ENCODE data around the gene AMBRA1. TPM values are rescaled to one million over a fixed set of nuclear protein-coding genes. Genes with fewer than 3 reads are reported as not detected.

AMBRA1 gene
- total RNA-seq, 4 donors from 2014 or later, result 20.2 to 31.3 (median 25.9) TPM

DNA sequence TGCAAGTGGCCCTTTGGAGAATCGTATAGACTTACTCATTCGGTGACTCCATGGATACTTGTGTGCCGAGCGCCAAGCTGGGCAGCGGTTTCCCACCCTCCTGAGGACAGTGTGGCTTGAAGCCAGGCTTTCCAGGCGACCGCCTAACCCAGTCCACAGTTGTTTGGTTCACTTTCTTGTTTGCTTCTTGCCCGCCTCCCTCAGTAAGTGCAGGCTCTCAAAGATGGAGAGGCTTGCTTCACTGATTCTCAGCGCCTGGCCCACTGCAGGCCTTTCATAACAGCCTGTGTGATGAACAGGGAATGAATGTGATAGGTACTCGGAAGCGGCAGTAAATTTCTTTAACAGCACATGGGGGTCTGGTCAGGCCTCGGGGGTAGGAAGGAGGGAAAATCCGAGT is 223.6 kb downstream of the AMBRA1 start:
- no peaks in the 10 kb centered on the region for H3K27me3 ChIP-seq
- H3K4me3 ChIP-seq, result no peak overlapping the region
- TF ChIP-seq, protein P1, sequence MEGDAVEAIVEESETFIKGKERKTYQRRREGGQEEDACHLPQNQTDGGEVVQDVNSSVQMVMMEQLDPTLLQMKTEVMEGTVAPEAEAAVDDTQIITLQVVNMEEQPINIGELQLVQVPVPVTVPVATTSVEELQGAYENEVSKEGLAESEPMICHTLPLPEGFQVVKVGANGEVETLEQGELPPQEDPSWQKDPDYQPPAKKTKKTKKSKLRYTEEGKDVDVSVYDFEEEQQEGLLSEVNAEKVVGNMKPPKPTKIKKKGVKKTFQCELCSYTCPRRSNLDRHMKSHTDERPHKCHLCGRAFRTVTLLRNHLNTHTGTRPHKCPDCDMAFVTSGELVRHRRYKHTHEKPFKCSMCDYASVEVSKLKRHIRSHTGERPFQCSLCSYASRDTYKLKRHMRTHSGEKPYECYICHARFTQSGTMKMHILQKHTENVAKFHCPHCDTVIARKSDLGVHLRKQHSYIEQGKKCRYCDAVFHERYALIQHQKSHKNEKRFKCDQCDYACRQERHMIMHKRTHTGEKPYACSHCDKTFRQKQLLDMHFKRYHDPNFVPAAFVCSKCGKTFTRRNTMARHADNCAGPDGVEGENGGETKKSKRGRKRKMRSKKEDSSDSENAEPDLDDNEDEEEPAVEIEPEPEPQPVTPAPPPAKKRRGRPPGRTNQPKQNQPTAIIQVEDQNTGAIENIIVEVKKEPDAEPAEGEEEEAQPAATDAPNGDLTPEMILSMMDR (IDR thresholded peaks at IDR 0.05), result no peak
- no peak for TF ChIP-seq POLR2A (IDR thresholded peaks at IDR 0.05)
- H3K4me1 ChIP-seq, result peaks cover 0 to 26% (median 5%) of the 10 kb centered on the region in 3 donors
- no peaks in the 10 kb centered on the region for H3K9me3 ChIP-seq
- no peak overlapping the region for H3K27ac ChIP-seq
- intact Hi-C loops (cut with DNase I), result no loop called here
- WGBS, 2 donors, result 87 to 90% methylated on average over 11 to 13 of the region's 13 CpGs
- peaks cover 9 to 86% (median 25%) of the 10 kb centered on the region in 3 donors for H3K36me3 ChIP-seq
- DNase-seq, result no peak

DNA sequence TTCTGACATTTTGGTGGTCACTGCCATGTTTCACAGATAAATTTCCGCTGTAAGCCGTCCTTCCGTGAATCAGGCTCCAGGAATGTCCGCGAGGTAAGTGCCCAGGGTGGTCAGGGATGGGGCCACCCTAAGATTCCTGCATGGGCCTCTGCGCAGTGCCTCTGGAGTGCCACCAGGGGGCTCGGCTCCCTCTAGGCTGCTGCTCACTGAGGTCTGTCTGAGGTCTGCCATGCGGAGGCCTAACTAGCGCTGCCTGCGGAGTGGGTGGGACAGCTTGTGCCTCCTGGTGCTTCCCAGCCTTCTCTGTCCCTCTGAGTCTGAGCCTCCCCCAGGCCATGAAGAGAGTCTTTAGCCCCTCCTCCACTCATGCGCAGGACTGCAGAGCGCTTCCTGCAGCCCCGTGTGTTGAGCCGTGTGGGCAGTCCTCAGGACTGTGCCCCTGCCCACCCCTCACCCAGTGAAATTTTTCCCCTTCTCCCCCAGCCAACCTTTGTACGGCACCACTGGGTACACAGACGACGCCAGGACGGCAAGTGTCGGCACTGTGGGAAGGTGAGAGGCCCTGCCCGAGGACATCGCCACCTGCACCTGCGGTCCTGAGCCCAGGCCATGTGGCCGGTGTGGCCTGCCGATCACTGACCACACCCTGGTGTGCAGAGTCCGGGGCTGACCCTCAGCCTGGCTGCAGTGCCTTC is 224.2 kb downstream of the AMBRA1 start:
- peaks cover 0 to 26% (median 5%) of the 10 kb centered on the region in 3 donors for H3K4me1 ChIP-seq
- intact Hi-C loops (cut with DNase I), result no loop called here
- H3K36me3 ChIP-seq, result peaks cover 3 to 80% (median 18%) of the 10 kb centered on the region in 3 donors
- 67% methylated on average over 3 to 19 of the region's 25 CpGs for WGBS, 2 donors
- TF ChIP-seq POLR2A (IDR thresholded peaks at IDR 0.05), result no peak
- TF ChIP-seq, protein P1 (IDR thresholded peaks at IDR 0.05), result peak; percentile 58 to 82 (median 74)
- no peak overlapping the region for H3K27ac ChIP-seq
- DNase-seq, result no peak
- no peaks in the 10 kb centered on the region for H3K27me3 ChIP-seq
- no peaks in the 10 kb centered on the region for H3K9me3 ChIP-seq
- no peak overlapping the region for H3K4me3 ChIP-seq

DNA sequence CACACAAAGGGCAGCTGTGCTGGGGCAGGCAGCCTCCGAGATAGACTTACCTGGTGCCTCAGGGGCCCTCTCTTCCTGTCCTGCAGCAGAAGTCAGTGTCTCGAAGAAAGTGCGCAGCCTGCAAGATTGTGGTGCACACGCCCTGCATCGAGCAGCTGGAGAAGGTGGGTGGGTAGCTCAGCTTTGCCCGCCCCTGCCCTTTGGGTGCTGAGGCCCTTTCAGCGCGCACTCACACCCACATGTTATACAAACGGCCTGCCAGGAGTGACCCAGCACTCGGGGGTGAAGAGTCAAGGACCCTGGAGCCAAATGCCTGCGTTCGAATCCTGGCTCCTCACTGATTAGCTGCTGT is 225.9 kb downstream of the AMBRA1 start:
- no peaks in the 10 kb centered on the region for H3K27me3 ChIP-seq
- intact Hi-C loops (cut with DNase I), result no loop called here
- peaks cover 12 to 40% (median 17%) of the 10 kb centered on the region in 3 donors for H3K4me1 ChIP-seq
- TF ChIP-seq POLR2A (IDR thresholded peaks at IDR 0.05), result no peak
- TF ChIP-seq, protein P1 (IDR thresholded peaks at IDR 0.05), result peak in 1 of 6 experiments; percentile 24
- DNase-seq, result no peak
- no peaks in the 10 kb centered on the region for H3K9me3 ChIP-seq
- no peak overlapping the region for H3K4me3 ChIP-seq
- peaks cover 0 to 70% (median 10%) of the 10 kb centered on the region in 3 donors for H3K36me3 ChIP-seq
- WGBS, 2 donors, result 80% methylated on average over 4 of the region's 12 CpGs; no CpG with 5 or more reads in 1 of the 2 donors
- H3K27ac ChIP-seq, result peak overlapping the region in 1 of 4 donors; percentile 38

DNA sequence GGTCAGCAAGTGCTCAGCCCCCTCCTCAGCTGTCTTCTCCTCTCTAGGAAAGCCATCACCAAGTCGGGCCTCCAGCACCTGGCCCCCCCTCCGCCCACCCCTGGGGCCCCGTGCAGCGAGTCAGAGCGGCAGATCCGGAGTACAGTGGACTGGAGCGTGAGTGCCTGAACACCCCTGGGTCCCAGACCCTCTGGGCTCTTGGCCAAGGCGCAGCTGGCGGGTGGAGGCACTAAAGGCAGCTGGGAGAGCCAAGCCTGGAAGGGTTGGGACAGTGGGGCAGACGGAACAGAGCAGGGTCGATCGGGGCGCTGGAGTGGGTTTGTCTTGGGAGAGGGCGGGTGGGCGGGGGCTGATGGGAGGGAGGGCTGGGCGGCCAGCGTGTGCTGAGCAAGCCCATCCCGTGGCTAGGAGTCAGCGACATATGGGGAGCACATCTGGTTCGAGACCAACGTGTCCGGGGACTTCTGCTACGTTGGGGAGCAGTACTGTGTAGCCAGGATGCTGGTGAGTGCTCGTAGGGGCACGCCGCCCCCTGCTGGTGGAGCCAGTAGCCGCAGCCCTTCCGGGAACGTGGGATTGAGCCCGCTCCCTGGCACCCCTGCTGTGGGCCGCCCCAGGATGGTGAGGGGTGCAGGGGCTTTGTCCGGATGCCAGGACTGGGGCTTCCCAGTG is 226.4 kb downstream of the AMBRA1 start:
- TF ChIP-seq, protein P1 (IDR thresholded peaks at IDR 0.05), result peak; percentile 82 to 93 (median 86)
- TF ChIP-seq POLR2A (IDR thresholded peaks at IDR 0.05), result no peak
- no peaks in the 10 kb centered on the region for H3K9me3 ChIP-seq
- no peaks in the 10 kb centered on the region for H3K27me3 ChIP-seq
- DNase-seq, result no peak
- WGBS, 2 donors, result 0 to 24% methylated on average over 5 to 7 of the region's 32 CpGs
- intact Hi-C loops (cut with DNase I), result no loop called here
- H3K27ac ChIP-seq, result peak overlapping the region in 2 of 4 donors; percentile 13 to 38
- H3K36me3 ChIP-seq, result peaks cover 0 to 69% (median 9%) of the 10 kb centered on the region in 3 donors
- peaks cover 17 to 45% (median 22%) of the 10 kb centered on the region in 3 donors for H3K4me1 ChIP-seq
- H3K4me3 ChIP-seq, result no peak overlapping the region

DNA sequence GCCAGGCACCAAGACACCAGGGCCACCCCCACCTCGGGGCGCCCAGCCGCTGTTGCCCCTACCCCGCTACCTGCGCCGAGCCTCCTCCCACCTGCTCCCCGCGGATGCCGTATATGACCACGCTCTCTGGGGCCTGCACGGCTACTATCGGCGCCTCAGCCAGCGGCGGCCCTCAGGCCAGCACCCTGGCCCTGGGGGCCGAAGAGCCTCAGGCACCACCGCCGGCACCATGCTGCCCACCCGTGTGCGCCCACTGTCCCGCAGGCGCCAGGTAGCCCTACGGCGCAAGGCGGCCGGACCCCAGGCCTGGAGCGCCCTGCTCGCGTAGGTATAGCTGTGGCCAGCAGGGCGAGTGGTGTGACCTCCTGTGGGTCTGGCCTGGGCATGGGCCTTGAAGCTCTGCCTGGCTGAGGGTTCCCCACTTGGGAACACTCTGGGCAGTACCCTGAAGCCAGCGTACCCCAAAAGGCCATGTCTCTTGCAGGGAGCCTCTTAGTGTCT is 227.1 kb downstream of the AMBRA1 start:
- Histone ChIP-seq H3K27ac (peak overlapping the region in 1 of 4 donors; percentile 13), H3K4me1 (peaks cover 23 to 52% (median 28%) of the 10 kb centered on the region in 3 donors), H3K4me3 (no peak overlapping the region), H3K9me3 (no peaks in the 10 kb centered on the region), H3K27me3 (no peaks in the 10 kb centered on the region), H3K36me3 (peaks cover 0 to 62% (median 4%) of the 10 kb centered on the region in 3 donors)
- TF ChIP-seq POLR2A (IDR thresholded peaks at IDR 0.05), result no peak
- TF ChIP-seq, protein P1 (IDR thresholded peaks at IDR 0.05), result no peak
- 60 to 96% methylated on average over 1 to 19 of the region's 31 CpGs for whole genome bisulfite sequencing, 2 donors
- no peak for DNase-seq
- intact Hi-C loops (cut with DNase I), result no loop called here
